Uterus (tissue), 2 donors: ENCODE results near the gene ELMO1.

Experiments
- CTCF ChIP-seq, 4 experiments: fragments of 200-600 bp in 2 of 4; fragments of 450-650 bp in 2 of 4; sonication (generic) in 2 of 4; IDR thresholded peaks; one replicate each; pipeline ENCODE4 v1.5.1; 2016 to 2019; ENCODE audit warnings: antibody characterized with exemption in 4 of 4, mild to moderate bottlenecking in 2 of 4, moderate library complexity in 1 of 4
- POLR2A ChIP-seq, 2 donors: fragments of 450-650 bp; IDR thresholded peaks; one replicate each; pipeline ENCODE4 v1.6.1; 2016; ENCODE audit warnings: antibody characterized with exemption in 2 of 2, mild to moderate bottlenecking in 1 of 2, moderate library complexity in 1 of 2

- TF ChIP-seq CTCF (IDR thresholded peaks at IDR 0.05) = no peak
- TF ChIP-seq POLR2A (IDR thresholded peaks at IDR 0.05) = no peak
These were observed 524.7 kb downstream of the ELMO1 start for GRCh38 chr7:36923943-36924436.
